ENCODE data around the gene TMEM186.
"Not testable (repeated sequence)": the region's sequence is repeated elsewhere in the genome, so short reads cannot be mapped to it uniquely, and the experiment has no call there.

Gene TMEM186

GRCh38 chr16:8797364-8798173, at the start of gene TMEM186, which contains the start of gene PMM2:
TSS of gene TMEM186 (minus strand) at chr16:8797639. CDS start at chr16:8797614, 25 bp downstream.
TSS of gene PMM2 (plus strand) at chr16:8797839. CDS start at chr16:8797883, 44 bp downstream.
- DNase-seq = peak; percentile 49

- no peak for DNase-seq
Observed at GRCh38 chr16:8847145-8847544, 49.7 kb upstream of the TMEM186 start.

DNA sequence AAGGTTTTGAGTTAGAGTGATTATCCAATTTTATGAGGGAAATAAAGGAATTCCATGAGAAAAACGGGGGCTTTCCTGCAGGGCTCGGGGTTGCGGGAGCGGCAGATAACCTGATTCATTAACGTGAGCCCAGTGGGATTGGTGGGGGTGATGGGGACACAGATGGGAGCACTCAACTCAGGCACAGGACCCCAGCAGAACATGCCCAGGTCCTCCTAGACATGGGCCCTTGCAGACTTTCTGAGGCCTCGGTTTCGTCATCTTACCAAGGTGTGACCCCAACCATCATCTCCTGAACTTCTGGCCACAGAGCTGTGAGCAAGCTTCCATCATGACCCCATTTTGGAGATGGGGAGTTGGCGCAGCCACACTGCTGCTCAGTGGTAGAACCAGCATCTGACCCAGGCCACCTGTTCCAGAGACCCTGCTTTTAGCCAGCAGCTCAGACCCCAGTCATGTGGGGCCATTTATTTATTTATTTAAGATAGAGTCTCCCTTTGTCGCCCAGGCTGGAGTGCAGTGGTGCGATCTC, 49.0 kb upstream of the TMEM186 start:
- DNase-seq = no peak

GRCh38 chr16:8845699-8846298, 48.4 kb upstream of the TMEM186 start:
- no peak for DNase-seq

GRCh38 chr16:8843296-8843695, 45.9 kb upstream of the TMEM186 start:
- not testable (repeated sequence) for DNase-seq

DNA sequence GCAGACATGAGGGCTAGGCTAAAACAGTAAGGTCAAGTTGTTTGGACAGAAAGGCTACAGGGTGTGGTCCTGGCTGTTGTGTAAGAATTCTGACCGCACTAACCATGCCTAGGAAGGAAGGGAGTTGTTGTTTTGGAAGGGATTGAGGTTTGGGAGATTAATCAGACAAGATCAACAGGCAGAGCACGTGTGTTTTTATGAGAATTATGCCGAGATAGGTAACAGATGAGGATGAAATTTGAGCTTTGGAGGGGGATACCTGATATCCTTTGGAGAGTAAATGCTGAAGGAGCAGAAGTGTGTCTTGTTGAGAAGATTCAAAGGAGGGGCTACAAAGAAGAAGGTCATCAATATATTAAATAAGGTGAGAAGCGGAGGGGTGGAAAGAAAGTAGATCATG, 44.6 kb upstream of the TMEM186 start:
- not testable (repeated sequence) for DNase-seq

DNA sequence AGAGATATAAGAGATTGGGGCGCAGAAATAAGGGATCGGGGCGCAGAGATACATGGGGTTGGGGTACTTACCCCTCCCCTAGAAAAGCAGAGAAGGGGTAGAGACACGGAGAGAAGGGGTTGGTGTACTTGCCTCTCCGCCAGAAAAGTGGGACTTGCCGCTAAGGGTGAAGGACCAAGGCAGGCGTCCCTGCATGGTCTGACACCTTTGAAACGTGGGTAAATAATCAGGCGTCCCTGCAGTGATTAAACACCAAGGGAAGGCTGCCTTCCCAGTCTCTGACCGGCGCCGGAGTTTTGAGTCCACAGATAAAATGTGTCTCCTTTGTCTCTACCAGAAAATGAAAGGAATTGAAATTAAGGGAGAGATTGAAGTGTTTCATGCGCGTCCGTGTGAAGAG, 40.2 kb upstream of the TMEM186 start:
- not testable (repeated sequence) for DNase-seq

GRCh38 chr16:8836797-8837196, 39.4 kb upstream of the TMEM186 start:
- not testable (repeated sequence) for DNase-seq

DNA sequence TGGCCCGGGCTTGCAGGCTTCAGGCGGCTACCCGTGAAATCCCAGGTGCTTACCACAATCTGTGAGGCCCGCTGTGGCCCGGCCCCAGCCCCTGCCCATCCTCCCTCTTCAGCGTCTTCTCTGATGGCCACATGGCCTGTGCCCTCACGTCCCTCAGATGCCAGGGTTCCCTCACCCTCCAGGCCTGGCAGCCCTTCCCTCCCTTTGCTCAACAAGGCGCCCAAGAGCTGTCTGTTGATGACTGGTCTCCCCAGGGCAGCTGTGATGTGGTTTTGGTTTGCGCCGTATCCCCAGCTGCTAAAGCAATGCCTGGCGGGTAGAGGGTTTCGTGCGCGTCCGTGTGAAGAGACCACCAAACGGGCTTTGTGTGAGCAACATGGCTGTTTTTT, 35.3 kb upstream of the TMEM186 start:
- DNase-seq = no peak

DNA sequence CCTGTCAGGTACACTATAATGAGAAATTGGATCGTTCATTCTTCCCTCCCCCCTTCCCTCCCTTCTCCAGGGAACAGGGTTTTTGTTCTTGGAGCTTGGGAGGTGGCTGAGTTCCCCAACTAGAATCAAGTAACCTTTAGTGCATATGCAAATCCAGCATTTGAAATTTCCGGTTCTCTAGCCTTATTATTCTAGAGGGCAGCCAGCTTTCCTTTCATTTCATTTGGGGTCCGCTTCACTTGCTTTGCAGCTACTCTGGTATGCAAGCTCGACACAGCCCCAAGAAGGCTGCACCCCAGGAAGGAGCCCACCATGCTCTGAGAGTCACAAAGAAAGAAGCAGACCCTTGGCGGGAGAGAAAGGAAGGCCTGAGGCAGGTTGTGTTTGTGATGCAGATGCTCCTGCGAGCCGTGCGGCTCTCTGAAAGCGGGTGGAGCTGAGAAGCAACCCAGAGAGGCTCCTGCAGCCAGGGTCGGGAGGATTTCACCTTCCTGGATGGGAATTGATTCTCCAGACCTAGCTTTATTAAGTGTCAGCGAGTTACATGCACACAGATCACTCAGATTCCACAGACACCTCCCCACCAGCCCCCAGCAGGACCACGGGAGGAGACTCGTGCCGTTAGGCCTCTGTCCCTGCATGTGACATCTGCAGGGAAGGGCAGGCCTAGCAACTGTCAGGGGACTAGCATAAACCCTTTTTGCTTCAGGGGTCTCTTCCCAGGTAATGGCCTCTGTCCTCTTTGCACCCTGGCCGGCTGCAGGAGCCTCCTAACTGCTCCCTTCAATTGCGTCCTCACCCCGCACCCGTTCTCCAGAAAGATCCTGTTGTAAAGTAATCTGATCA, 34.7 kb upstream of the TMEM186 start:
- DNase-seq = no peak

- DNase-seq = no peak
Observed at GRCh38 chr16:8831450-8831849, 34.0 kb upstream of the TMEM186 start.

- DNase-seq = no peak
Observed at GRCh38 chr16:8828541-8829165, 31.2 kb upstream of the TMEM186 start.

GRCh38 chr16:8826278-8826879, 28.9 kb upstream of the TMEM186 start:
- DNase-seq = no peak

- DNase-seq = no peak
Observed at GRCh38 chr16:8822403-8822802, 25.0 kb upstream of the TMEM186 start.

GRCh38 chr16:8819411-8820034, 22.1 kb upstream of the TMEM186 start:
- DNase-seq = no peak

GRCh38 chr16:8818504-8819270, 21.2 kb upstream of the TMEM186 start:
- DNase-seq = no peak

DNA sequence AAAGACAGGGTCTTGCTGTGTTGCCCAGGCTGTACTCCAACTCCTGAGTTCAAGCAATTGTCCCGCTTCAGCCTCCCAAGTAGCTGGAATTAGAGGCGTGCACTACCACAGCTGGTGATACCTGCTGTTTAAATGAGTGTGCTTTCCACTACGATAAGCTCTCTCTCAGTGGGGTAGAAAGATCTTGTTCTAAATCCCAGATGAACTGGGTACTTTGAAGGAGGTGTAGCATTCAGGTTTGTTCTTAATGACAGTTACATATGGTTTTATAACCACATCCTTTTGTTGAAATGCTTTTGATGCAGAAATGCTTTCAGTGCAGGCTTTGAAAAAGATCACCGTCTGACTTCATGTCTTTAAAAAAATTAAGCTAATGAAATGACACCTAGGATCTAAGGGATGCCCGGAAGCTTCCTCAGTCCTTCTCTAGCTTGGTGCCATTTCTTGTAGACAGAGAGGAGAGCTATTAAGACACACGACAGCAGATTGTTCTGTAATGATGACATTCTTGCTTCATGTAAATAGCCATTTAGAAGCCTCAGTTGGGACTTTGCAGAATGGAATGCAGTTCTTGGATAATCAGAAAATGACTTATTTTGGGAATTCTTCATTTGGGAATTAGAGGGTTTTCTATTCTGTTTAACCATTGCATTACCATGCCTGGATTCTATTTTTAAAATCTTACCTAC, 19.7 kb upstream of the TMEM186 start:
- no peak for DNase-seq

DNA sequence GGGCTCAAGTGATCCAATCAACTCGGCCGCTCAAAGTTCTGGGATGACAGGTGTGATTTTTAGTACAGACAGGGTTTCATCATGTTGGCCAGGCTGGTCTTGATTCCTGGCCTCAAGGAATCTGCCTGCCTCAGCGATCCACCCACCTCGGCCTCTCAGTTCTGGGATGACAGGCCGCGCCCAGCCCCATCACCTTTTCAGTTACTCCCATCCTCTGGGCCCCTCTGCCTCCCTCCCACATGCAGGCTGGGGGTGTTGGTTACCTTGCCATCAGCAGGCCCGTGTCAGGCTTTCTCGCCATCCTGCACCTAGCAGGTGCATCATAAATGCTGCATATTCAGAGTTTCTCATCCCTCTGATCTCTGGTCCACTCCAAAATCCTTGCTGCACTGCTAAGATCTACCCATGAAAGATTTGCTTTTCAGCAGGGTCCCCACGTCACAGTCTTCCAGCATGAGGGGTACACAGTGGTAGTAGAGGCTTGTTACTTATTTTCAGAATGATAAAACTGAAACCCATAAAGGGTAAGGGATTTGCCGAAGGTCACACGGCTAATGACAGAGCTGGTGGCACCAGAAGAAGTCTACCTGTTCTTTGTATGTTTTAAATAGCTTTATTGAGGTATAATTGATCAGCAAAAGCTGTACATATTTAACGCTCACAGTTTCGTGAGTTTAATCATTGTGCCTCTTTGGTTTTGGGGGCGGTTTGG, 16.8 kb upstream of the TMEM186 start:
- DNase-seq = no peak

DNA sequence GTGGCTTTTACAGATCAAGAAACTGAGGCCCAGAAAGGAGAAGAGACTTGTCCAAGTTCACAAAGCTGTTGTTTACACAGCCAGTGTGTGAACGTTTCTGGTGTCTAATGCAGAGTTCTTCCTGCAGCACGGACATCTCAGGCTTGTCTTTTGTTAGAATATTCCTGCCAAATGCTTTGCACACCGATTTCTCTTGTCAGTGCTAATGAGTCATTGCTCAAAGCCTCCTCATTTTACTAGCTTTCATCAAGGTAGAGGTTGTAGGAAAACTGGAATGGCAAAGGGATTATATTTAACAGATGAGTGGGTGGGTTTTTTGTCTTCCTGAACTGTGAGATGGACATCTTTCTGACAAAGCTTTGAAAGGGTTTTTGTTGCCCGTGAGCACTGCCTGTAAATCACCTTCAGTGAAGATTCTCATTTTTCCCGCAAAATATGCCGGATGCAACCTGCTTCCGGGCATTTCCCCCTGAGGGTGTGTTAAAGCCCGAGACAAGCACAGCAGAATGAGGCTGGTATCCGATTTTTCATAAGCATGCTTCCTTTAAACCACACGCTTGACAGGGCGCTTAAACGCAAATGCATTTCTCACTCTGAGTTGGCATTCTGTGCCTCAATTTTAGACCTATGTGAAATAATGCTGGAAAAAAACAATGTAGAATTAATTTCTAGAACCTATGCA, 14.9 kb upstream of the TMEM186 start:
- DNase-seq = no peak

All from NCI-H187 treated with DMSO at 0.1 percent for 48 hours (cell line).